Hepatocyte (in vitro differentiated cells): ENCODE data around the gene PEX26.

Source experiments
- EZH2 ChIP-seq: fragments of 200-600 bp; sonication (generic); IDR thresholded peaks from 2 replicates; pipeline ENCODE4 v1.6.1; 2016; ENCODE audit warnings: antibody characterized with exemption, mild to moderate bottlenecking, borderline replicate concordance
- EZH2phosphoT487 ChIP-seq: fragments of 200-600 bp; sonication (generic); IDR thresholded peaks from one replicate; pipeline ENCODE4 v1.6.1; 2018; ENCODE audit warnings: antibody characterized with exemption, mild to moderate bottlenecking, low read depth, moderate library complexity; ENCODE audit not compliant: unreplicated experiment, severe bottlenecking
- TF ChIP-seq, protein P1 (sequence below): fragments of 200-600 bp; sonication (generic); IDR thresholded peaks from 2 replicates; pipeline ENCODE4 v1.5.1; 2016; ENCODE audit warnings: antibody characterized with exemption, mild to moderate bottlenecking; ENCODE audit not compliant: poor library complexity

- TF ChIP-seq, protein P1, sequence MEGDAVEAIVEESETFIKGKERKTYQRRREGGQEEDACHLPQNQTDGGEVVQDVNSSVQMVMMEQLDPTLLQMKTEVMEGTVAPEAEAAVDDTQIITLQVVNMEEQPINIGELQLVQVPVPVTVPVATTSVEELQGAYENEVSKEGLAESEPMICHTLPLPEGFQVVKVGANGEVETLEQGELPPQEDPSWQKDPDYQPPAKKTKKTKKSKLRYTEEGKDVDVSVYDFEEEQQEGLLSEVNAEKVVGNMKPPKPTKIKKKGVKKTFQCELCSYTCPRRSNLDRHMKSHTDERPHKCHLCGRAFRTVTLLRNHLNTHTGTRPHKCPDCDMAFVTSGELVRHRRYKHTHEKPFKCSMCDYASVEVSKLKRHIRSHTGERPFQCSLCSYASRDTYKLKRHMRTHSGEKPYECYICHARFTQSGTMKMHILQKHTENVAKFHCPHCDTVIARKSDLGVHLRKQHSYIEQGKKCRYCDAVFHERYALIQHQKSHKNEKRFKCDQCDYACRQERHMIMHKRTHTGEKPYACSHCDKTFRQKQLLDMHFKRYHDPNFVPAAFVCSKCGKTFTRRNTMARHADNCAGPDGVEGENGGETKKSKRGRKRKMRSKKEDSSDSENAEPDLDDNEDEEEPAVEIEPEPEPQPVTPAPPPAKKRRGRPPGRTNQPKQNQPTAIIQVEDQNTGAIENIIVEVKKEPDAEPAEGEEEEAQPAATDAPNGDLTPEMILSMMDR = no peak
- TF ChIP-seq EZH2 (no peak), EZH2phosphoT487 (no peak)
These were observed 43.1 kb downstream of the PEX26 start for GRCh38 chr22:18120857-18121256.
